Measurements from ENCODE around the gene FAM240A.

DNA sequence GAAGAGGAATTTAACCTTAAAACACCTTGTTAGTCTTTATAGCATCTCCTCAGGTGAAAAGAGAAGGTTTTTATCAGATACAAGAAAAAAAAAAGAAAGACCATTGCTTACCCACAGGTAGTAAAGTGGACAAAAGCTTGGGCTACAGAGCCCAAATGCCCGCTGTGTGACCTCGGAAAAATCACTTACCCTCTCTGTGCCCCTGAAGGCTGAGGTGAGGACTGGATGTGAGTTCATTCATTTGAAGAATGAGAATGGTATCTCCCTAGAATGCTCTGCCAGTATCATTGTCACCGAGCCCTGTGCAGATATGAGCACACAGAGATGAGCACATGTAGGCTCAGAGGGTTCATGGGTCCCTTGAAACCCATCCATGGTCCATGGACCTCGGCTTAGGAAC lies 17.6 kb upstream of the FAM240A start:
- TF ChIP-seq RAD21 (IDR thresholded peaks at IDR 0.05; ENCODE audit: low read depth), result no peak
- TF ChIP-seq YY1 (IDR thresholded peaks at IDR 0.05; ENCODE audit: low read depth), result no peak
- no peak for TF ChIP-seq NFIC (IDR thresholded peaks at IDR 0.05)
- no peak for TF ChIP-seq CREB1 (IDR thresholded peaks at IDR 0.05; ENCODE audit: low read depth)
- no peak for TF ChIP-seq TAF1 (IDR thresholded peaks at IDR 0.05; ENCODE audit: low read depth)
- no peak for TF ChIP-seq USF1 (IDR thresholded peaks at IDR 0.05)
- TF ChIP-seq EP300 (IDR thresholded peaks at IDR 0.05; ENCODE audit: borderline replicate concordance), result no peak
- no peak for TF ChIP-seq EGR1 (IDR thresholded peaks at IDR 0.05)
- TF ChIP-seq, protein P1, sequence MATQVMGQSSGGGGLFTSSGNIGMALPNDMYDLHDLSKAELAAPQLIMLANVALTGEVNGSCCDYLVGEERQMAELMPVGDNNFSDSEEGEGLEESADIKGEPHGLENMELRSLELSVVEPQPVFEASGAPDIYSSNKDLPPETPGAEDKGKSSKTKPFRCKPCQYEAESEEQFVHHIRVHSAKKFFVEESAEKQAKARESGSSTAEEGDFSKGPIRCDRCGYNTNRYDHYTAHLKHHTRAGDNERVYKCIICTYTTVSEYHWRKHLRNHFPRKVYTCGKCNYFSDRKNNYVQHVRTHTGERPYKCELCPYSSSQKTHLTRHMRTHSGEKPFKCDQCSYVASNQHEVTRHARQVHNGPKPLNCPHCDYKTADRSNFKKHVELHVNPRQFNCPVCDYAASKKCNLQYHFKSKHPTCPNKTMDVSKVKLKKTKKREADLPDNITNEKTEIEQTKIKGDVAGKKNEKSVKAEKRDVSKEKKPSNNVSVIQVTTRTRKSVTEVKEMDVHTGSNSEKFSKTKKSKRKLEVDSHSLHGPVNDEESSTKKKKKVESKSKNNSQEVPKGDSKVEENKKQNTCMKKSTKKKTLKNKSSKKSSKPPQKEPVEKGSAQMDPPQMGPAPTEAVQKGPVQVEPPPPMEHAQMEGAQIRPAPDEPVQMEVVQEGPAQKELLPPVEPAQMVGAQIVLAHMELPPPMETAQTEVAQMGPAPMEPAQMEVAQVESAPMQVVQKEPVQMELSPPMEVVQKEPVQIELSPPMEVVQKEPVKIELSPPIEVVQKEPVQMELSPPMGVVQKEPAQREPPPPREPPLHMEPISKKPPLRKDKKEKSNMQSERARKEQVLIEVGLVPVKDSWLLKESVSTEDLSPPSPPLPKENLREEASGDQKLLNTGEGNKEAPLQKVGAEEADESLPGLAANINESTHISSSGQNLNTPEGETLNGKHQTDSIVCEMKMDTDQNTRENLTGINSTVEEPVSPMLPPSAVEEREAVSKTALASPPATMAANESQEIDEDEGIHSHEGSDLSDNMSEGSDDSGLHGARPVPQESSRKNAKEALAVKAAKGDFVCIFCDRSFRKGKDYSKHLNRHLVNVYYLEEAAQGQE (IDR thresholded peaks at IDR 0.05; ENCODE audit: low read depth), result no peak
- no peak for TF ChIP-seq TEAD4 (IDR thresholded peaks at IDR 0.05)
- TF ChIP-seq CEBPB (IDR thresholded peaks at IDR 0.05), result no peak
- TF ChIP-seq, protein P2, sequence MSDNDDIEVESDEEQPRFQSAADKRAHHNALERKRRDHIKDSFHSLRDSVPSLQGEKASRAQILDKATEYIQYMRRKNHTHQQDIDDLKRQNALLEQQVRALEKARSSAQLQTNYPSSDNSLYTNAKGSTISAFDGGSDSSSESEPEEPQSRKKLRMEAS (IDR thresholded peaks at IDR 0.05), result no peak
- TF ChIP-seq TCF12 (IDR thresholded peaks at IDR 0.05; ENCODE audit: low read depth), result no peak
